ENCODE results near the gene ARHGAP9.

ARHGAP9 gene

GRCh38 chr12:57477710-57478681, 1.7 kb downstream of the ARHGAP9 start:
- POLR2A ChIA-PET: interaction anchor here (0.5 kb wide), 1 partner anchor 16 kb away, joined by 3 read pairs; no protein-coding TSS in a partner anchor
- H3K27ac ChIP-seq (ENCODE audit: extremely low read depth, low read depth, low read length): no peak overlapping the region
- H3K4me1 ChIP-seq (ENCODE audit: control insufficient read depth, insufficient read depth, low read length): no peaks in the 10 kb centered on the region
- TF ChIP-seq PRDM1 (tag by site-specific recombination; IDR thresholded peaks at IDR 0.05) (no peak), ZBTB21 (tag by site-specific recombination; IDR thresholded peaks at IDR 0.05) (peak; percentile 26; the same call in 1 of the 2 replicates), ZNF629 (tag by site-specific recombination; IDR thresholded peaks at IDR 0.05) (peak; percentile 51; the same call in 1 of the 2 replicates), ZNF600 (tag by site-specific recombination; IDR thresholded peaks at IDR 0.05) (0 out of 2 replicates have a peak, but pooled peaks have one; percentile 7), ZNF335 (tag by site-specific recombination; conservative IDR thresholded peaks at IDR 0.05) (0 out of 2 replicates have a peak, but pooled peaks have one; percentile 34), ZBTB17 (tag by site-specific recombination; IDR thresholded peaks at IDR 0.05) (0 out of 2 replicates have a peak, but pooled peaks have one; percentile 19), KLF1 (tag by site-specific recombination; IDR thresholded peaks at IDR 0.05) (no peak)
- CTCF ChIA-PET: interaction anchor here (0.6 to 1.7 kb wide), 5 partner anchors 16 to 264 kb away, joined by 3 to 4 read pairs (median 4); partner anchors contain the start of genes GLI1 and INHBE
- H3K9me3 ChIP-seq (ENCODE audit: control insufficient read depth, insufficient read depth, low read depth, low read length): no peaks in the 10 kb centered on the region
- H3K4me3 ChIP-seq (ENCODE audit: low read depth, low read length): no peak overlapping the region
- H3K36me3 ChIP-seq (ENCODE audit: control insufficient read depth in 2 of 2, insufficient read depth in 1 of 2, low read length in 2 of 2): no peaks in the 10 kb centered on the region

GRCh38 chr12:57476993-57477709, 2.5 kb downstream of the ARHGAP9 start:
- POLR2A ChIA-PET: interaction anchor here (0.5 kb wide), 1 partner anchor 17 kb away, joined by 3 read pairs; no protein-coding TSS in a partner anchor
- peak; percentile 33; the same call in 1 of the 2 replicates for TF ChIP-seq REST (tag by site-specific recombination; IDR thresholded peaks at IDR 0.05)
- TF ChIP-seq ZNF561 (tag by site-specific recombination; IDR thresholded peaks at IDR 0.05; ENCODE audit: borderline replicate concordance): no peak
- Histone ChIP-seq H3K4me3 (ENCODE audit: low read depth, low read length) (no peak overlapping the region), H3K27ac (ENCODE audit: extremely low read depth, low read depth, low read length) (no peak overlapping the region), H3K36me3 (ENCODE audit: control insufficient read depth in 2 of 2, insufficient read depth in 1 of 2, low read length in 2 of 2) (no peaks in the 10 kb centered on the region), H3K4me1 (ENCODE audit: control insufficient read depth, insufficient read depth, low read length) (no peaks in the 10 kb centered on the region), H3K9me3 (ENCODE audit: control insufficient read depth, insufficient read depth, low read depth, low read length) (no peaks in the 10 kb centered on the region)
- CTCF ChIA-PET: interaction anchor here (0.6 to 1.7 kb wide), 4 partner anchors 15 to 263 kb away, joined by 3 to 4 read pairs (median 4); partner anchors contain the start of gene INHBE

GRCh38 chr12:57476162-57476992, 3.3 kb downstream of the ARHGAP9 start:
- Histone ChIP-seq H3K4me3 (ENCODE audit: low read depth, low read length) (no peak overlapping the region), H3K36me3 (ENCODE audit: control insufficient read depth in 2 of 2, insufficient read depth in 1 of 2, low read length in 2 of 2) (no peaks in the 10 kb centered on the region), H3K4me1 (ENCODE audit: control insufficient read depth, insufficient read depth, low read length) (no peaks in the 10 kb centered on the region), H3K27ac (ENCODE audit: extremely low read depth, low read depth, low read length) (no peak overlapping the region), H3K9me3 (ENCODE audit: control insufficient read depth, insufficient read depth, low read depth, low read length) (no peaks in the 10 kb centered on the region)
- ChIA-PET POLR2A (no interaction called here), CTCF (interaction anchor here (1.0 to 1.7 kb wide), 2 partner anchors 14 to 21 kb away, joined by 4 read pairs; partner anchors contain the start of gene INHBE)
- no peak for TF ChIP-seq ZNF404 (tag by site-specific recombination; IDR thresholded peaks at IDR 0.05)
- no peak for TF ChIP-seq ZNF660 (tag by site-specific recombination; IDR thresholded peaks at IDR 0.05)
- TF ChIP-seq ZNF19 (tag by site-specific recombination; IDR thresholded peaks at IDR 0.05; ENCODE audit: low read depth): no peak
- no peak for TF ChIP-seq ZBTB7A (tag by site-specific recombination; IDR thresholded peaks at IDR 0.05; ENCODE audit: low read depth)
- TF ChIP-seq ZBTB49 (tag by site-specific recombination; IDR thresholded peaks at IDR 0.05; ENCODE audit: low read depth): no peak
- no peak for TF ChIP-seq ZSCAN4 (tag by site-specific recombination; IDR thresholded peaks at IDR 0.05)
- TF ChIP-seq ZNF585B (tag by site-specific recombination; IDR thresholded peaks at IDR 0.05): no peak
- TF ChIP-seq ZNF837 (tag by site-specific recombination; IDR thresholded peaks at IDR 0.05): no peak
- TF ChIP-seq ZNF23 (tag by site-specific recombination; IDR thresholded peaks at IDR 0.05; ENCODE audit: borderline replicate concordance): no peak
- no peak for TF ChIP-seq ZNF549 (tag by site-specific recombination; IDR thresholded peaks at IDR 0.05)
- no peak for TF ChIP-seq PRDM1 (tag by site-specific recombination; IDR thresholded peaks at IDR 0.05)
- TF ChIP-seq ZNF48 (tag by site-specific recombination; IDR thresholded peaks at IDR 0.05): no peak

Measured in HEK293 (cell line).